NCI-H345 treated with DMSO at 0.1 percent for 48 hours (cell line): ENCODE measurements around the gene SMIM29.

Source experiments
- DNase-seq: peaks from one replicate; lab custom pipeline; 2025; ENCODE audit not compliant: unreplicated experiment; lab: John Stamatoyannopoulos, UW

SMIM29 gene

GRCh38 chr6:34241351-34242215 is 7.2 kb downstream of the SMIM29 start:
- no peak for DNase-seq

- DNase-seq = no peak
Observed at GRCh38 chr6:34240329-34241248, 8.2 kb downstream of the SMIM29 start.

GRCh38 chr6:34239893-34240292 is 8.9 kb downstream of the SMIM29 start:
- no peak for DNase-seq

GRCh38 chr6:34239500-34239825 is 9.3 kb downstream of the SMIM29 start:
- DNase-seq = no peak

GRCh38 chr6:34238585-34239499 is 10.0 kb downstream of the SMIM29 start:
- no peak for DNase-seq

GRCh38 chr6:34237722-34238584 is 10.9 kb downstream of the SMIM29 start:
- DNase-seq = no peak

- no peak for DNase-seq
Observed at GRCh38 chr6:34237316-34237721, 11.5 kb downstream of the SMIM29 start.

GRCh38 chr6:34236443-34237315 is 12.1 kb downstream of the SMIM29 start, which contains the start of gene HMGA1:
HMGA1 (plus strand) TSS chr6:34236873; CDS start chr6:34240781, 3,908 bp downstream.
- DNase-seq = peak; percentile 81

- DNase-seq = no peak
Observed at GRCh38 chr6:34236131-34236442, 12.7 kb downstream of the SMIM29 start.

GRCh38 chr6:34235307-34236130 is 13.3 kb downstream of the SMIM29 start:
- DNase-seq = no peak

- no peak for DNase-seq
Observed at GRCh38 chr6:34234667-34235306, 14.0 kb downstream of the SMIM29 start.

GRCh38 chr6:34233867-34234266 is 14.9 kb downstream of the SMIM29 start:
- DNase-seq = no peak

GRCh38 chr6:34232901-34233300 is 15.9 kb downstream of the SMIM29 start:
- no peak for DNase-seq

GRCh38 chr6:34231566-34232336 is 17.1 kb downstream of the SMIM29 start:
- no peak for DNase-seq

- no peak for DNase-seq
Observed at GRCh38 chr6:34230653-34231371, 18.0 kb downstream of the SMIM29 start.

- DNase-seq = no peak
Observed at GRCh38 chr6:34229877-34230276, 18.9 kb downstream of the SMIM29 start.
